T-helper 1 cell (primary cell): ENCODE measurements around the gene NPW.

Source experiments
- DNase-seq, 5 donors: peaks; one replicate each; pipeline ENCODE4 v3.0.0-alpha.2; 2012 to 2020

NPW gene

GRCh38 chr16:2037115-2037514 is 17.5 kb downstream of the NPW start:
- DNase-seq: no peak

- no peak for DNase-seq
These were observed 18.2 kb downstream of the NPW start for GRCh38 chr16:2037647-2038381.

GRCh38 chr16:2038382-2039231 is 19.0 kb downstream of the NPW start:
- DNase-seq: no peak

GRCh38 chr16:2039274-2040031 is 19.9 kb downstream of the NPW start:
- no peak for DNase-seq

- no peak for DNase-seq
These were observed 20.6 kb downstream of the NPW start for GRCh38 chr16:2040041-2040786.

- no peak for DNase-seq
These were observed 21.4 kb downstream of the NPW start for GRCh38 chr16:2040787-2041522.

- DNase-seq: no peak
These were observed 22.8 kb downstream of the NPW start for GRCh38 chr16:2042171-2042985.

GRCh38 chr16:2042986-2043666 is 23.5 kb downstream of the NPW start:
- no peak for DNase-seq

- no peak for DNase-seq
These were observed 24.3 kb downstream of the NPW start for GRCh38 chr16:2043667-2044451.

GRCh38 chr16:2044541-2044940 is 25.0 kb downstream of the NPW start:
- no peak for DNase-seq

- no peak for DNase-seq
These were observed 26.6 kb downstream of the NPW start for GRCh38 chr16:2045965-2046892.

- DNase-seq: no peak
These were observed 27.3 kb downstream of the NPW start for GRCh38 chr16:2046893-2047329.

GRCh38 chr16:2047330-2048115 is 27.9 kb downstream of the NPW start, which contains the start of the genes NTHL1 and TSC2:
NTHL1 (minus strand) TSS chr16:2047834; CDS start chr16:2047823, 11 bp downstream.
TSC2 (plus strand) TSS chr16:2047985; CDS start chr16:2048616, 631 bp downstream.
- peak; percentile 85 to 94 (median 89) for DNase-seq

GRCh38 chr16:2048116-2048543 is 28.5 kb downstream of the NPW start:
- peak in 2 of 5 donors; percentile 11 to 17 for DNase-seq

GRCh38 chr16:2053211-2053610 is 33.6 kb downstream of the NPW start:
- DNase-seq: no peak

- no peak for DNase-seq
These were observed 34.3 kb downstream of the NPW start for GRCh38 chr16:2053897-2054296.
